OCI-LY3 (cell line): ENCODE results near the gene CELF4.
"Not testable (repeated sequence)": the region's sequence is repeated elsewhere in the genome, so short reads cannot be mapped to it uniquely, and the experiment has no call there.

Experiments
- H2AFZ ChIP-seq: fragments of 200-600, 300-600 bp; shearing (Covaris generic); 2 replicates; pipeline ENCODE4 v1.6.0; 2014; ENCODE audit warnings: antibody characterized with exemption, low read depth, low read length
- H3K27ac ChIP-seq: fragments of 200-600, 300-600 bp; sonication (generic); 2 replicates; pipeline ENCODE4 v1.5.1; 2014; ENCODE audit warnings: mild to moderate bottlenecking, low read length, moderate library complexity, mixed read lengths
- H3K27me3 ChIP-seq: fragments of 200-600, 300-600 bp; sonication (generic); 2 replicates; pipeline ENCODE4 v1.6.1; 2014; ENCODE audit warnings: low read depth, low read length, mixed read lengths
- H3K36me3 ChIP-seq: fragments of 200-600, 300-600 bp; sonication (generic); replicated peaks from 2 replicates; pipeline ENCODE3; 2014; ENCODE audit warnings: low read depth, low read length, mixed read lengths
- H3K4me1 ChIP-seq: fragments of 300-600, 200-600 bp; sonication (generic); 2 replicates; pipeline ENCODE4 v1.6.1; 2014; ENCODE audit warnings: low read length, mixed read lengths
- H3K4me2 ChIP-seq: fragments of 200-600, 300-600 bp; sonication (generic); 2 replicates; pipeline ENCODE4 v1.6.1; 2014; ENCODE audit warnings: low read length, mixed read lengths
- H3K4me3 ChIP-seq: fragments of 300-600, 200-600 bp; sonication (generic); 2 replicates; pipeline ENCODE4 v1.5.1; 2014; ENCODE audit warnings: antibody characterized with exemption, mild to moderate bottlenecking, low read length, moderate library complexity
- H3K79me2 ChIP-seq: fragments of 300-600, 200-600 bp; shearing (Covaris generic); 2 replicates; pipeline ENCODE4 v1.6.1; 2014; ENCODE audit warnings: mild to moderate bottlenecking, low read length, mixed read lengths
- H3K9ac ChIP-seq: fragments of 300-600, 200-600 bp; shearing (Covaris generic); 2 replicates; pipeline ENCODE4 v1.6.0; 2014; ENCODE audit warnings: mild to moderate bottlenecking, low read length, moderate library complexity
- H3K9me3 ChIP-seq: fragments of 200-600, 300-600 bp; shearing (Covaris generic); 2 replicates; pipeline ENCODE4 v1.6.1; 2014; ENCODE audit warnings: low read length, mixed read lengths; ENCODE audit not compliant: insufficient read depth
- H4K20me1 ChIP-seq: fragments of 200-600, 300-600 bp; sonication (generic); 2 replicates; pipeline ENCODE4 v1.6.1; 2016; ENCODE audit warnings: low read length, mixed read lengths; ENCODE audit not compliant: insufficient read depth
- CTCF ChIP-seq: fragments of 200-600, 300-600 bp; sonication (generic); IDR thresholded peaks from 2 replicates; pipeline ENCODE4 v1.5.1; 2014; ENCODE audit warnings: antibody characterized with exemption, low read length, low read depth
- EZH2phosphoT487 ChIP-seq: fragments of 200-600 bp; shearing (Covaris generic); IDR thresholded peaks from 2 replicates; pipeline ENCODE4 v1.6.1; 2018; ENCODE audit warnings: antibody characterized with exemption, mixed run types, low read depth

Gene CELF4

GRCh38 chr18:37465958-37466357, 99.6 kb downstream of the CELF4 start:
- H3K79me2 ChIP-seq: no peaks in the 10 kb centered on the region
- H3K36me3 ChIP-seq: no peaks in the 10 kb centered on the region
- H3K27me3 ChIP-seq: peaks cover 7% of the 10 kb centered on the region

GRCh38 chr18:37464257-37464656, 101.3 kb downstream of the CELF4 start:
- no peaks in the 10 kb centered on the region for H3K9me3 ChIP-seq
- no peaks in the 10 kb centered on the region for H3K36me3 ChIP-seq
- H3K4me3 ChIP-seq: no peak overlapping the region
- no peak overlapping the region for H2AFZ ChIP-seq
- H3K4me2 ChIP-seq: no peak overlapping the region
- H4K20me1 ChIP-seq: no peaks in the 10 kb centered on the region
- H3K4me1 ChIP-seq: no peaks in the 10 kb centered on the region
- peaks cover 13% of the 10 kb centered on the region for H3K27me3 ChIP-seq
- H3K27ac ChIP-seq: no peak overlapping the region
- TF ChIP-seq CTCF: no peak
- TF ChIP-seq EZH2phosphoT487: no peak
- no peaks in the 10 kb centered on the region for H3K79me2 ChIP-seq
- no peak overlapping the region for H3K9ac ChIP-seq

More at GRCh38 chr18:37465958-37466357, 99.6 kb downstream of the CELF4 start:
- no peak for TF ChIP-seq CTCF
- no peaks in the 10 kb centered on the region for H3K9me3 ChIP-seq
- no peak overlapping the region for H3K9ac ChIP-seq
- no peak overlapping the region for H3K27ac ChIP-seq
- H4K20me1 ChIP-seq: no peaks in the 10 kb centered on the region
- H3K4me2 ChIP-seq: no peak overlapping the region
- H3K4me3 ChIP-seq: no peak overlapping the region
- H3K4me1 ChIP-seq: no peaks in the 10 kb centered on the region
- H2AFZ ChIP-seq: no peak overlapping the region

- not testable (repeated sequence) for H2AFZ ChIP-seq, H3K36me3 ChIP-seq, H3K4me1 ChIP-seq, H3K4me2 ChIP-seq, H3K27ac ChIP-seq, H3K4me3 ChIP-seq, H3K9ac ChIP-seq, H3K9me3 ChIP-seq, H4K20me1 ChIP-seq, H3K79me2 ChIP-seq
- peaks cover 21% of the 10 kb centered on the region for H3K27me3 ChIP-seq
These were observed 104.3 kb downstream of the CELF4 start for GRCh38 chr18:37461329-37461728.

- no peaks in the 10 kb centered on the region for H4K20me1 ChIP-seq
- no peaks in the 10 kb centered on the region for H3K4me1 ChIP-seq
- no peak overlapping the region for H3K9ac ChIP-seq
- H3K9me3 ChIP-seq: no peaks in the 10 kb centered on the region
- H3K36me3 ChIP-seq: no peaks in the 10 kb centered on the region
- no peak overlapping the region for H3K4me3 ChIP-seq
- no peak overlapping the region for H3K4me2 ChIP-seq
- no peak overlapping the region for H2AFZ ChIP-seq
- TF ChIP-seq CTCF (no peak), EZH2phosphoT487 (no peak)
- no peak overlapping the region for H3K27ac ChIP-seq
- peaks cover 21% of the 10 kb centered on the region for H3K27me3 ChIP-seq
- H3K79me2 ChIP-seq: no peaks in the 10 kb centered on the region
These were observed 105.0 kb downstream of the CELF4 start for GRCh38 chr18:37460604-37461003.

GRCh38 chr18:37458697-37459096, 106.9 kb downstream of the CELF4 start:
- TF ChIP-seq CTCF (no peak), EZH2phosphoT487 (no peak)
- peaks cover 4% of the 10 kb centered on the region for H3K4me1 ChIP-seq
- no peaks in the 10 kb centered on the region for H3K9me3 ChIP-seq
- H3K36me3 ChIP-seq: no peaks in the 10 kb centered on the region
- no peak overlapping the region for H3K4me2 ChIP-seq
- H4K20me1 ChIP-seq: no peaks in the 10 kb centered on the region
- no peak overlapping the region for H3K27ac ChIP-seq
- no peak overlapping the region for H3K9ac ChIP-seq
- no peak overlapping the region for H2AFZ ChIP-seq
- H3K27me3 ChIP-seq: peaks cover 21% of the 10 kb centered on the region
- H3K79me2 ChIP-seq: no peaks in the 10 kb centered on the region
- H3K4me3 ChIP-seq: no peak overlapping the region
